ENCODE results near the gene DLGAP4. TPM values are rescaled to one million over a fixed set of nuclear protein-coding genes. Genes with fewer than 3 reads are reported as not detected.

Gene DLGAP4
- total RNA-seq, 1 donor from 2014 or later, result 77.3 TPM

GRCh38 chr20:36435592-36436541 is 129.7 kb downstream of the DLGAP4 start:
- no peak for DNase-seq (ENCODE audit: extremely low spot score in 2 of 2)
- no peak overlapping the region for H3K27ac ChIP-seq
- no peaks in the 10 kb centered on the region for H3K36me3 ChIP-seq
- H3K4me3 ChIP-seq, result peak overlapping the region; percentile 35 to 42
- intact Hi-C loops (cut with DNase I), result loop anchor here (2.0 kb wide), 1 partner anchor 233 kb away; no protein-coding TSS in a partner anchor
- peaks cover 10% of the 10 kb centered on the region for H3K4me1 ChIP-seq
- H3K9me3 ChIP-seq, result no peaks in the 10 kb centered on the region
- TF ChIP-seq POLR2AphosphoS5 (IDR thresholded peaks at IDR 0.05; ENCODE audit: insufficient read depth in 1 of 2, low read depth in 1 of 2), result peak in 1 of 2 donors; percentile 32
- no peak for TF ChIP-seq POLR2A (IDR thresholded peaks at IDR 0.05)
- no peak for TF ChIP-seq CTCF (IDR thresholded peaks at IDR 0.05)
- no peaks in the 10 kb centered on the region for H3K27me3 ChIP-seq

GRCh38 chr20:36439040-36439730 is 133.0 kb downstream of the DLGAP4 start:
- intact Hi-C loops (cut with DNase I), result no loop called here
- H3K9me3 ChIP-seq, result no peaks in the 10 kb centered on the region
- H3K27me3 ChIP-seq, result no peaks in the 10 kb centered on the region
- H3K36me3 ChIP-seq, result no peaks in the 10 kb centered on the region
- DNase-seq (ENCODE audit: extremely low spot score in 2 of 2), result no peak
- H3K4me1 ChIP-seq, result peaks cover 10% of the 10 kb centered on the region
- TF ChIP-seq CTCF (IDR thresholded peaks at IDR 0.05) (peak; percentile 67 to 76 (median 70)), POLR2A (IDR thresholded peaks at IDR 0.05) (no peak)
- no peak overlapping the region for H3K4me3 ChIP-seq
- H3K27ac ChIP-seq, result no peak overlapping the region

- TF ChIP-seq POLR2A (IDR thresholded peaks at IDR 0.05) (no peak), CTCF (IDR thresholded peaks at IDR 0.05) (peak in 1 of 3 experiments; percentile 26)
- H3K36me3 ChIP-seq, result no peaks in the 10 kb centered on the region
- no peak overlapping the region for H3K4me3 ChIP-seq
- intact Hi-C loops (cut with DNase I), result no loop called here
- H3K9me3 ChIP-seq, result no peaks in the 10 kb centered on the region
- peaks cover 10% of the 10 kb centered on the region for H3K4me1 ChIP-seq
- DNase-seq (ENCODE audit: extremely low spot score in 2 of 2), result no peak
- no peak overlapping the region for H3K27ac ChIP-seq
- H3K27me3 ChIP-seq, result no peaks in the 10 kb centered on the region
Observed at GRCh38 chr20:36439731-36440072, 133.6 kb downstream of the DLGAP4 start.

- H3K27me3 ChIP-seq, result no peaks in the 10 kb centered on the region
- H3K9me3 ChIP-seq, result no peaks in the 10 kb centered on the region
- H3K4me3 ChIP-seq, result no peak overlapping the region
- DNase-seq (ENCODE audit: extremely low spot score in 2 of 2), result no peak
- no peaks in the 10 kb centered on the region for H3K36me3 ChIP-seq
- TF ChIP-seq CTCF (IDR thresholded peaks at IDR 0.05), result no peak
- TF ChIP-seq POLR2AphosphoS5 (IDR thresholded peaks at IDR 0.05; ENCODE audit: insufficient read depth in 1 of 2, low read depth in 1 of 2), result no peak
- TF ChIP-seq POLR2A (IDR thresholded peaks at IDR 0.05), result no peak
- peaks cover 10% of the 10 kb centered on the region for H3K4me1 ChIP-seq
- intact Hi-C loops (cut with DNase I), result no loop called here
- no peak overlapping the region for H3K27ac ChIP-seq
Observed at GRCh38 chr20:36440370-36441026, 134.4 kb downstream of the DLGAP4 start.
